HEK293 (cell line): Measurements from ENCODE around the gene NAT10.
A peak's percentile ranks its signal among the peaks of the same experiment; 100 is the strongest.

Experiments
- HOXD13 ChIP-seq: sonication (generic); formaldehyde crosslinking; IDR thresholded peaks from 2 replicates; pipeline ENCODE4 v1.8.0; 2022; ENCODE audit warnings: missing genetic modification reagents, borderline replicate concordance
- KLF16 ChIP-seq: fragments of 450-650 bp; formaldehyde crosslinking; IDR thresholded peaks from 2 replicates; pipeline ENCODE4 v1.5.1; 2017; ENCODE audit warnings: missing biosample characterization, missing genetic modification characterization
- PBX3 ChIP-seq: sonication (generic); formaldehyde crosslinking; IDR thresholded peaks from 2 replicates; pipeline ENCODE4 v1.8.1; 2022; ENCODE audit warnings: mild to moderate bottlenecking, moderate library complexity, missing genetic modification reagents
- SP3 ChIP-seq: fragments of 450-650 bp; formaldehyde crosslinking; IDR thresholded peaks from 2 replicates; pipeline ENCODE4 v1.5.1; 2016; ENCODE audit warnings: missing biosample characterization, missing genetic modification characterization
- TRIM28 ChIP-seq: IDR thresholded peaks from 2 replicates; pipeline ENCODE4 v1.6.1; 2011; ENCODE audit warnings: low read length, control low read depth, borderline replicate concordance
- ZBTB17 ChIP-seq: fragments of 450-650 bp; formaldehyde crosslinking; IDR thresholded peaks from 2 replicates; pipeline ENCODE4 v1.5.1; 2016; ENCODE audit warnings: missing biosample characterization, missing genetic modification characterization
- ZBTB7A ChIP-seq: fragments of 450-650 bp; formaldehyde crosslinking; IDR thresholded peaks from 2 replicates; pipeline ENCODE4 v1.5.1; 2016; ENCODE audit warnings: low read depth, missing biosample characterization, missing genetic modification characterization
- ZNF132 ChIP-seq: fragments of 450-650 bp; formaldehyde crosslinking; IDR thresholded peaks from 2 replicates; pipeline ENCODE4 v1.5.1; 2017; ENCODE audit warnings: missing biosample characterization, missing genetic modification characterization, borderline replicate concordance
- ZNF292 ChIP-seq: fragments of 450-650 bp; formaldehyde crosslinking; IDR thresholded peaks from 2 replicates; pipeline ENCODE4 v1.5.1; 2016; ENCODE audit warnings: low read depth, missing biosample characterization, missing genetic modification characterization, borderline replicate concordance
- ZNF324 ChIP-seq: fragments of 450-650 bp; formaldehyde crosslinking; IDR thresholded peaks from 2 replicates; pipeline ENCODE4 v1.5.1; 2016; ENCODE audit warnings: missing biosample characterization, missing genetic modification characterization
- ZNF341 ChIP-seq: fragments of 450-650 bp; formaldehyde crosslinking; IDR thresholded peaks from 2 replicates; pipeline ENCODE4; 2016; ENCODE audit warnings: low read depth, missing biosample characterization, missing genetic modification characterization
- ZNF549 ChIP-seq: fragments of 450-650 bp; IDR thresholded peaks from 2 replicates; pipeline ENCODE4 v1.5.1; 2018; ENCODE audit warnings: missing biosample characterization, missing genetic modification characterization, mild to moderate bottlenecking, inconsistent platforms, moderate library complexity
- ZNF560 ChIP-seq: fragments of 450-650 bp; formaldehyde crosslinking; IDR thresholded peaks from 2 replicates; pipeline ENCODE4 v1.5.1; 2017; ENCODE audit warnings: missing biosample characterization, missing genetic modification characterization, borderline replicate concordance
- ZNF585B ChIP-seq: fragments of 450-650 bp; formaldehyde crosslinking; IDR thresholded peaks from 2 replicates; pipeline ENCODE4 v1.5.1; 2016; ENCODE audit warnings: missing biosample characterization, missing genetic modification characterization
- ZNF654 ChIP-seq: fragments of 450-650 bp; formaldehyde crosslinking; IDR thresholded peaks from 2 replicates; pipeline ENCODE4 v1.5.1; 2016; ENCODE audit warnings: low read depth, missing biosample characterization, missing genetic modification characterization
- ZNF777 ChIP-seq: fragments of 450-650 bp; formaldehyde crosslinking; IDR thresholded peaks from 2 replicates; pipeline ENCODE4 v1.5.1; 2017; ENCODE audit warnings: missing biosample characterization, missing genetic modification characterization, borderline replicate concordance
- ZNF830 ChIP-seq: fragments of 450-650 bp; IDR thresholded peaks from 2 replicates; pipeline ENCODE4 v1.5.0; 2018; ENCODE audit warnings: missing biosample characterization, missing genetic modification characterization, low read depth, mild to moderate bottlenecking, moderate library complexity
- TF ChIP-seq, protein P1 (sequence below): fragments of 450-650 bp; formaldehyde crosslinking; IDR thresholded peaks from 2 replicates; pipeline ENCODE4 v1.5.1; 2016; ENCODE audit warnings: missing biosample characterization, missing genetic modification characterization, low read depth
- TF ChIP-seq, protein P2 (sequence below): fragments of 450-650 bp; formaldehyde crosslinking; IDR thresholded peaks from 2 replicates; pipeline ENCODE4 v1.5.1; 2016; ENCODE audit warnings: missing biosample characterization, missing genetic modification characterization
- TF ChIP-seq, protein P3 (sequence below): fragments of 450-650 bp; formaldehyde crosslinking; conservative IDR thresholded peaks from 2 replicates; pipeline ENCODE4 v1.5.1; 2016; ENCODE audit warnings: low read depth, missing biosample characterization, missing genetic modification characterization
- TF ChIP-seq, protein P4 (sequence below): fragments of 450-650 bp; formaldehyde crosslinking; IDR thresholded peaks from 2 replicates; pipeline ENCODE4 v1.5.1; 2016; ENCODE audit warnings: missing biosample characterization, missing genetic modification characterization
- TF ChIP-seq, protein P5 (sequence below): fragments of 450-650 bp; formaldehyde crosslinking; IDR thresholded peaks from 2 replicates; pipeline ENCODE4 v1.5.1; 2016; ENCODE audit warnings: missing biosample characterization, missing genetic modification characterization
- TF ChIP-seq, protein P6 (sequence below): IDR thresholded peaks from 2 replicates; pipeline ENCODE4 v1.6.1; 2011; ENCODE audit warnings: mild to moderate bottlenecking, low read depth, low read length, borderline replicate concordance

NAT10 gene

DNA sequence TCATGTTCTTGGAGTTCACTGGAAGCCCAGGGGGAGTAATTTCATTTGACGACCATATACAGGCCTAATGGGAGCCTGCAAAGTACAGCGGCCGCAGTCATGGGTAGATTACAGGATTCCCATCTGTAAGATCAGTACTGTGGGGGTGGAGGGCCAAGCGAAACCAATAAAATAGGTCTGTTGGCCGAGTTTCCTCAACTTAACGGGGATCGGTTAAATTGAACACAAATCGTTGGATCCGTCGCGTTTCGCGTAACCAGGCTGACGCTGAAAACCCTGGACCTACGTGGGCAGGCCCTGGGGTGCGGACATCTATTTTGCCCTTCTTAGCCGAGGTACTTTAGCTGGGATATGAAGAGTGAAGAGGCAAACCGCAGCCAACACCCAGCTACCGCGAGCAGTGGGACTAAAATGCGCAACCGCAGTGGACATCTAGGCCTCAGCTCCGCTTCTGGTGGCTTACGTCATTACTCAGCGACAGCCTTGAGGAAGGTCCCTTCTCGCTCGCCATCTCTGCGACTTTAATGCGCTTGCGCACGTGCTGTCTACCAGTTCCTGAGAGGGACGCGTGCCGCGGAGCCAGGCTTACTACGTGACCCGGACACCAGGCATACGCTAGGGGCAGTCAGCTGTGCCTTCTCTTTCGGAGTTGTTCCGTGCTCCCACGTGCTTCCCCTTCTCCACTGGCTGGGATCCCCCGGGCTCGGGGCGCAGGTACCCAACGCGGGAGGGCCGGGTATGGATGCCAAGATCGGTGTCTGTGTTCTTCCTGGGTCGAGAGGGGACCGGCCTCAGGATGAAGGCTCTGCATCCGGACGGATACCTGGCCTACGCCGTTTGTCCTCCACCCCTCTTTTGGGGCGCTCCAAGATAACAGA lies at the start of gene NAT10 (continued):
- TF ChIP-seq ZNF341 (tag by site-specific recombination) (no peak), ZNF324 (tag by site-specific recombination) (no peak), ZBTB7A (0 out of 2 replicates have a peak, but pooled peaks have one; percentile 15), ZNF560 (tag by site-specific recombination) (no peak), ZNF585B (tag by site-specific recombination) (no peak), SP3 (0 out of 2 replicates have a peak, but pooled peaks have one; percentile 19), ZNF132 (tag by site-specific recombination) (no peak), ZNF777 (tag by site-specific recombination) (no peak), KLF16 (no peak), HOXD13 (CRISPR knock-in tag) (no peak), ZNF830 (tag by site-specific recombination) (no peak), TRIM28 (peak; percentile 93; the same call in 1 of the 2 replicates), ZNF654 (tag by site-specific recombination) (no peak), ZBTB17 (tag by site-specific recombination) (peak; percentile 87), PBX3 (CRISPR knock-in tag) (peak; percentile 68), ZNF292 (tag by site-specific recombination) (no peak), ZNF549 (no peak)
- TF ChIP-seq, protein P1, sequence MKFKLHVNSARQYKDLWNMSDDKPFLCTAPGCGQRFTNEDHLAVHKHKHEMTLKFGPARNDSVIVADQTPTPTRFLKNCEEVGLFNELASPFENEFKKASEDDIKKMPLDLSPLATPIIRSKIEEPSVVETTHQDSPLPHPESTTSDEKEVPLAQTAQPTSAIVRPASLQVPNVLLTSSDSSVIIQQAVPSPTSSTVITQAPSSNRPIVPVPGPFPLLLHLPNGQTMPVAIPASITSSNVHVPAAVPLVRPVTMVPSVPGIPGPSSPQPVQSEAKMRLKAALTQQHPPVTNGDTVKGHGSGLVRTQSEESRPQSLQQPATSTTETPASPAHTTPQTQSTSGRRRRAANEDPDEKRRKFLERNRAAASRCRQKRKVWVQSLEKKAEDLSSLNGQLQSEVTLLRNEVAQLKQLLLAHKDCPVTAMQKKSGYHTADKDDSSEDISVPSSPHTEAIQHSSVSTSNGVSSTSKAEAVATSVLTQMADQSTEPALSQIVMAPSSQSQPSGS, result peak; percentile 97
- TF ChIP-seq, protein P2, sequence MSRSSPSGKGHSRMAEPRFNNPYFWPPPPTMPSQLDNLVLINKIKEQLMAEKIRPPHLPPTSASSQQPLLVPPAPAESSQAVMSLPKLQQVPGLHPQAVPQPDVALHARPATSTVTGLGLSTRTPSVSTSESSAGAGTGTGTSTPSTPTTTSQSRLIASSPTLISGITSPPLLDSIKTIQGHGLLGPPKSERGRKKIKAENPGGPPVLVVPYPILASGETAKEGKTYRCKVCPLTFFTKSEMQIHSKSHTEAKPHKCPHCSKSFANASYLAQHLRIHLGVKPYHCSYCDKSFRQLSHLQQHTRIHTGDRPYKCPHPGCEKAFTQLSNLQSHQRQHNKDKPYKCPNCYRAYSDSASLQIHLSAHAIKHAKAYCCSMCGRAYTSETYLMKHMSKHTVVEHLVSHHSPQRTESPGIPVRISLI (tag by site-specific recombination), result no peak
- TF ChIP-seq, protein P3, sequence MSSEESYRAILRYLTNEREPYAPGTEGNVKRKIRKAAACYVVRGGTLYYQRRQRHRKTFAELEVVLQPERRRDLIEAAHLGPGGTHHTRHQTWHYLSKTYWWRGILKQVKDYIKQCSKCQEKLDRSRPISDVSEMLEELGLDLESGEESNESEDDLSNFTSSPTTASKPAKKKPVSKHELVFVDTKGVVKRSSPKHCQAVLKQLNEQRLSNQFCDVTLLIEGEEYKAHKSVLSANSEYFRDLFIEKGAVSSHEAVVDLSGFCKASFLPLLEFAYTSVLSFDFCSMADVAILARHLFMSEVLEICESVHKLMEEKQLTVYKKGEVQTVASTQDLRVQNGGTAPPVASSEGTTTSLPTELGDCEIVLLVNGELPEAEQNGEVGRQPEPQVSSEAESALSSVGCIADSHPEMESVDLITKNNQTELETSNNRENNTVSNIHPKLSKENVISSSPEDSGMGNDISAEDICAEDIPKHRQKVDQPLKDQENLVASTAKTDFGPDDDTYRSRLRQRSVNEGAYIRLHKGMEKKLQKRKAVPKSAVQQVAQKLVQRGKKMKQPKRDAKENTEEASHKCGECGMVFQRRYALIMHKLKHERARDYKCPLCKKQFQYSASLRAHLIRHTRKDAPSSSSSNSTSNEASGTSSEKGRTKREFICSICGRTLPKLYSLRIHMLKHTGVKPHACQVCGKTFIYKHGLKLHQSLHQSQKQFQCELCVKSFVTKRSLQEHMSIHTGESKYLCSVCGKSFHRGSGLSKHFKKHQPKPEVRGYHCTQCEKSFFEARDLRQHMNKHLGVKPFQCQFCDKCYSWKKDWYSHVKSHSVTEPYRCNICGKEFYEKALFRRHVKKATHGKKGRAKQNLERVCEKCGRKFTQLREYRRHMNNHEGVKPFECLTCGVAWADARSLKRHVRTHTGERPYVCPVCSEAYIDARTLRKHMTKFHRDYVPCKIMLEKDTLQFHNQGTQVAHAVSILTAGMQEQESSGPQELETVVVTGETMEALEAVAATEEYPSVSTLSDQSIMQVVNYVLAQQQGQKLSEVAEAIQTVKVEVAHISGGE (tag by site-specific recombination), result peak; percentile 24; the same call in 1 of the 2 replicates
- TF ChIP-seq, protein P4, sequence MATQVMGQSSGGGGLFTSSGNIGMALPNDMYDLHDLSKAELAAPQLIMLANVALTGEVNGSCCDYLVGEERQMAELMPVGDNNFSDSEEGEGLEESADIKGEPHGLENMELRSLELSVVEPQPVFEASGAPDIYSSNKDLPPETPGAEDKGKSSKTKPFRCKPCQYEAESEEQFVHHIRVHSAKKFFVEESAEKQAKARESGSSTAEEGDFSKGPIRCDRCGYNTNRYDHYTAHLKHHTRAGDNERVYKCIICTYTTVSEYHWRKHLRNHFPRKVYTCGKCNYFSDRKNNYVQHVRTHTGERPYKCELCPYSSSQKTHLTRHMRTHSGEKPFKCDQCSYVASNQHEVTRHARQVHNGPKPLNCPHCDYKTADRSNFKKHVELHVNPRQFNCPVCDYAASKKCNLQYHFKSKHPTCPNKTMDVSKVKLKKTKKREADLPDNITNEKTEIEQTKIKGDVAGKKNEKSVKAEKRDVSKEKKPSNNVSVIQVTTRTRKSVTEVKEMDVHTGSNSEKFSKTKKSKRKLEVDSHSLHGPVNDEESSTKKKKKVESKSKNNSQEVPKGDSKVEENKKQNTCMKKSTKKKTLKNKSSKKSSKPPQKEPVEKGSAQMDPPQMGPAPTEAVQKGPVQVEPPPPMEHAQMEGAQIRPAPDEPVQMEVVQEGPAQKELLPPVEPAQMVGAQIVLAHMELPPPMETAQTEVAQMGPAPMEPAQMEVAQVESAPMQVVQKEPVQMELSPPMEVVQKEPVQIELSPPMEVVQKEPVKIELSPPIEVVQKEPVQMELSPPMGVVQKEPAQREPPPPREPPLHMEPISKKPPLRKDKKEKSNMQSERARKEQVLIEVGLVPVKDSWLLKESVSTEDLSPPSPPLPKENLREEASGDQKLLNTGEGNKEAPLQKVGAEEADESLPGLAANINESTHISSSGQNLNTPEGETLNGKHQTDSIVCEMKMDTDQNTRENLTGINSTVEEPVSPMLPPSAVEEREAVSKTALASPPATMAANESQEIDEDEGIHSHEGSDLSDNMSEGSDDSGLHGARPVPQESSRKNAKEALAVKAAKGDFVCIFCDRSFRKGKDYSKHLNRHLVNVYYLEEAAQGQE (tag by site-specific recombination), result no peak
- TF ChIP-seq, protein P5, sequence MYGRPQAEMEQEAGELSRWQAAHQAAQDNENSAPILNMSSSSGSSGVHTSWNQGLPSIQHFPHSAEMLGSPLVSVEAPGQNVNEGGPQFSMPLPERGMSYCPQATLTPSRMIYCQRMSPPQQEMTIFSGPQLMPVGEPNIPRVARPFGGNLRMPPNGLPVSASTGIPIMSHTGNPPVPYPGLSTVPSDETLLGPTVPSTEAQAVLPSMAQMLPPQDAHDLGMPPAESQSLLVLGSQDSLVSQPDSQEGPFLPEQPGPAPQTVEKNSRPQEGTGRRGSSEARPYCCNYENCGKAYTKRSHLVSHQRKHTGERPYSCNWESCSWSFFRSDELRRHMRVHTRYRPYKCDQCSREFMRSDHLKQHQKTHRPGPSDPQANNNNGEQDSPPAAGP (tag by site-specific recombination), result peak; percentile 47; the same call in 1 of the 2 replicates
- TF ChIP-seq, protein P6, sequence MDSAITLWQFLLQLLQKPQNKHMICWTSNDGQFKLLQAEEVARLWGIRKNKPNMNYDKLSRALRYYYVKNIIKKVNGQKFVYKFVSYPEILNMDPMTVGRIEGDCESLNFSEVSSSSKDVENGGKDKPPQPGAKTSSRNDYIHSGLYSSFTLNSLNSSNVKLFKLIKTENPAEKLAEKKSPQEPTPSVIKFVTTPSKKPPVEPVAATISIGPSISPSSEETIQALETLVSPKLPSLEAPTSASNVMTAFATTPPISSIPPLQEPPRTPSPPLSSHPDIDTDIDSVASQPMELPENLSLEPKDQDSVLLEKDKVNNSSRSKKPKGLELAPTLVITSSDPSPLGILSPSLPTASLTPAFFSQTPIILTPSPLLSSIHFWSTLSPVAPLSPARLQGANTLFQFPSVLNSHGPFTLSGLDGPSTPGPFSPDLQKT, result no peak
